Stimulated activated CD4-positive, alpha-beta T cell treated with anti-CD3 and anti-CD28 coated beads, Interleukin-4, amount 100 ng/mL, for 4 hours (primary cell): ENCODE data around the gene PDX1.

Experiments
- DNase-seq, 2 experiments: peaks; one replicate each; pipeline ENCODE4 v3.0.0-alpha.2; 2020

The PDX1 gene

DNA sequence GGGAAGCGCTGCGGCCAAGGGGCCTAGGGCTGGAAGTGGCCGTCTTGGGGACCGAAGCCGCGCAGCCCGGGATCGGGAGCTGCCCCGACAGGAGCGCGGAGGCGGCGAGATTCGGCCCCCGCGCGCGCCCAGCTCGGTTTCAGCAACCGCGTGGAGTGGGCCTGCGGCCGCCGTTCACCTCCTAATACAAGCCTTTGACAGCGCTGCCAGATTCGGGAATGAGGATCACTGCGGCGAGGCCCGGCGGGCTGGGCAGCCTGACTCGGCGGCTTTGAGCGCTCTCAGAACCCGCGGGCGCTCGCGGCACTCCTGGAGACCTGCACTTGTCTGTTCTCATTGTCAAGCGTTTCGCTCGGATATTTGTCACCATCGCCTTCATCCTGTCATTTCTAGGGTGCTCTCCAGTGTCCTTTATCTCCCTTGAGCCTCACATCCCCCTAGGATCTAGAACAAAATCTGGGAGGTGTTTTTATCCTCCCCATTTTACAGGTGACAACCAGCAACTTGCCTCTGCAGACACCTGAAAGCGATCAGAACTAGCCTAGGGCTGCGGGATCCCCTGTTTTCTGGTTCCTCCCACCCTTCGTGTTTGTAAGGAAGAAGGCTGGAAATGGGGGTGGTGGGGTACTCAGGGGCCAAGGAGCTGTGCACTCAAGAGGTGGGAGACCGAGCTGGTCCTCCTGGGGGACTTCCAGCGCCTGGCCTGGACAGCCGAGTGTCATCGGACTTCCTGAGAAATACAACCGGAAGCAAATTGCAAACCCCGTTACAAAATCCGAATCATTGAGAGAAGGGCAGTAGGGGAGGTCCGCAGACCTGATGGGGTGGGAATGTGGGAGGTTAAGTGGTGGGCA, 50.8 kb downstream of the PDX1 start:
- no peak for DNase-seq

DNA sequence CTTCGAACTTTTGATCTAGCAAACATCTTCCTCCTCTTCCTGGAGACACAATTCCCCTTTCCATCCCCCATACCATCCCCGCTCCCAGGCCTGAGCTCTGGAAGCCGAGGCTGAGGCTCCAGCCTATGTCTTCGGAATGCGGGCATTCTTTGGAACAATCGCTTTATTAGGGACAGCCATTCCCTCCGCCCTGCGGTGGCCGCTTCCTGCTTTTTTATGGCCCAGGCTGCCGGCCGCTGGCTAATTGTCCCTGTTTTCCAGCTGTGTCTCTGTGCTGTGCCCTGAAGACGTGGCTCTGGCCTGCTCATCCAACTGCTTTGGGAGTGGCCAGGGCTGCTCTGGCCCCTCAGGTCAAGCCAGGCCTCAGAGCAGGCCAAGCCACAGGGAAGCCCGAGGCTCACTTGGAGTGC, 51.4 kb downstream of the PDX1 start:
- DNase-seq: no peak

GRCh38 chr13:27971776-27972477, 52.1 kb downstream of the PDX1 start:
- DNase-seq: no peak

- DNase-seq: no peak
These were observed 52.6 kb downstream of the PDX1 start for GRCh38 chr13:27972478-27972820.

DNA sequence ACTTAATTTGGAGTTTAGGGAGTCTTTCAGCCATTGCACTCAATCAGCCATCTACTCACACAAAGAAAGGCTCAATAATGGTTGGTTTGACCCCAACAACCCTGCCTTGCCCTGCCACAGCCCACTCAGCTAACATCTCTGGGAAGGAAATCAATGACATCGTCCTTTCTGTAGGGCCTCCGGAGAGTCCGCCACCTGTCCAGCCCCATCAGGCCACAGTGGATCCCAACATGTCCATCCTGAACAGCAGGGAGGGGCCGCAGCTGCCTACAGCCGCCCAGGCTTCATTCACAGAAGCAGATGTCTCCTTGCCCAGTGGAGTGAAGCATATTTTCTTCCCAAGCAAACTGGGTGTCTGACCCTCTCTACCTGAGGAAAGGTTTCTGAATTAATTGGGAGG, 53.5 kb downstream of the PDX1 start:
- no peak for DNase-seq

GRCh38 chr13:27973961-27974662, 54.3 kb downstream of the PDX1 start:
- DNase-seq: no peak
